ENCODE results near the gene CTAGE8. TPM values are rescaled to one million over a fixed set of nuclear protein-coding genes. Genes with fewer than 3 reads are reported as not detected.
"Not testable (repeated sequence)": the region's sequence is repeated elsewhere in the genome, so short reads cannot be mapped to it uniquely, and the experiment has no call there.

The CTAGE8 gene
- total and polyA plus RNA-seq, 2 experiments from 2014 or later, result not detected

GRCh38 chr7:144238530-144239082 lies 30.5 kb downstream of the CTAGE8 start:
- H4K20me1 ChIP-seq (ENCODE audit: insufficient read depth); in situ Hi-C loops (cut with MboI); H3K4me3 ChIP-seq; H3K9me3 ChIP-seq (ENCODE audit: low read depth); DNase-seq; H3K4me1 ChIP-seq (ENCODE audit: insufficient read depth); H3K36me3 ChIP-seq (ENCODE audit: low read depth); H3K27me3 ChIP-seq (replicated peaks; ENCODE audit: insufficient read depth); H3K79me2 ChIP-seq (ENCODE audit: insufficient read depth); H3K4me2 ChIP-seq (ENCODE audit: unreplicated experiment); H3K9me2 ChIP-seq (ENCODE audit: insufficient read depth); H3F3A ChIP-seq (ENCODE audit: insufficient read depth); H2AFZ ChIP-seq; H3K27ac ChIP-seq; H3K9ac ChIP-seq: not testable (repeated sequence)
- WGBS, 2 experiments (ENCODE audit: low coverage in 1 of 2, low lambda C conversion rate in 2 of 2, missing lambda C conversion rate in 2 of 2), result 92% methylated on average over 2 of the region's 2 CpGs

GRCh38 chr7:144233039-144233438 lies 36.0 kb downstream of the CTAGE8 start:
- H3K4me3 ChIP-seq; H3K79me2 ChIP-seq (ENCODE audit: insufficient read depth); H4K20me1 ChIP-seq (ENCODE audit: insufficient read depth); H3K27me3 ChIP-seq (replicated peaks; ENCODE audit: insufficient read depth); H3K27ac ChIP-seq; H3K4me2 ChIP-seq (ENCODE audit: unreplicated experiment); H3K9me2 ChIP-seq (ENCODE audit: insufficient read depth); H3F3A ChIP-seq (ENCODE audit: insufficient read depth); H3K4me1 ChIP-seq (ENCODE audit: insufficient read depth); H2AFZ ChIP-seq; in situ Hi-C loops (cut with MboI); H3K9ac ChIP-seq; H3K36me3 ChIP-seq (ENCODE audit: low read depth); DNase-seq; H3K9me3 ChIP-seq (ENCODE audit: low read depth): not testable (repeated sequence)
- WGBS, 2 experiments (ENCODE audit: low coverage in 1 of 2, low lambda C conversion rate in 2 of 2, missing lambda C conversion rate in 2 of 2), result 44 to 63% methylated on average over 1 of the region's 1 CpG

GRCh38 chr7:144231027-144231426 lies 38.1 kb downstream of the CTAGE8 start:
- H3K27me3 ChIP-seq (replicated peaks; ENCODE audit: insufficient read depth); H3F3A ChIP-seq (ENCODE audit: insufficient read depth); H3K4me1 ChIP-seq (ENCODE audit: insufficient read depth); H3K9me3 ChIP-seq (ENCODE audit: low read depth); H4K20me1 ChIP-seq (ENCODE audit: insufficient read depth); H3K9me2 ChIP-seq (ENCODE audit: insufficient read depth); H3K36me3 ChIP-seq (ENCODE audit: low read depth); H3K4me3 ChIP-seq; H3K79me2 ChIP-seq (ENCODE audit: insufficient read depth); H3K4me2 ChIP-seq (ENCODE audit: unreplicated experiment); H3K9ac ChIP-seq; H3K27ac ChIP-seq; in situ Hi-C loops (cut with MboI); DNase-seq; H2AFZ ChIP-seq: not testable (repeated sequence)
- WGBS, 2 experiments (ENCODE audit: low coverage in 1 of 2, low lambda C conversion rate in 2 of 2, missing lambda C conversion rate in 2 of 2), result no CpG with 5 or more reads among the region's 2 CpGs

GRCh38 chr7:144228810-144229209 lies 40.3 kb downstream of the CTAGE8 start:
- H3K9me3 ChIP-seq (ENCODE audit: low read depth); H3K36me3 ChIP-seq (ENCODE audit: low read depth); H3K4me3 ChIP-seq; H3K4me1 ChIP-seq (ENCODE audit: insufficient read depth); H3K9ac ChIP-seq; DNase-seq; H3K9me2 ChIP-seq (ENCODE audit: insufficient read depth); H3K27me3 ChIP-seq (replicated peaks; ENCODE audit: insufficient read depth); H2AFZ ChIP-seq; H3K79me2 ChIP-seq (ENCODE audit: insufficient read depth); H4K20me1 ChIP-seq (ENCODE audit: insufficient read depth); H3F3A ChIP-seq (ENCODE audit: insufficient read depth); in situ Hi-C loops (cut with MboI); H3K27ac ChIP-seq; H3K4me2 ChIP-seq (ENCODE audit: unreplicated experiment): not testable (repeated sequence)
- 35 to 43% methylated on average over 2 of the region's 3 CpGs for WGBS, 2 experiments (ENCODE audit: low coverage in 1 of 2, low lambda C conversion rate in 2 of 2, missing lambda C conversion rate in 2 of 2)

GRCh38 chr7:144226866-144227265 lies 42.2 kb downstream of the CTAGE8 start:
- peak; percentile 1 for DNase-seq
- H3K9me3 ChIP-seq (ENCODE audit: low read depth); H3K79me2 ChIP-seq (ENCODE audit: insufficient read depth); H3K9ac ChIP-seq; H4K20me1 ChIP-seq (ENCODE audit: insufficient read depth); in situ Hi-C loops (cut with MboI); H3K4me1 ChIP-seq (ENCODE audit: insufficient read depth); H3K27me3 ChIP-seq (replicated peaks; ENCODE audit: insufficient read depth); H3K4me3 ChIP-seq; H2AFZ ChIP-seq; H3K4me2 ChIP-seq (ENCODE audit: unreplicated experiment); H3K36me3 ChIP-seq (ENCODE audit: low read depth); H3K27ac ChIP-seq; H3K9me2 ChIP-seq (ENCODE audit: insufficient read depth); H3F3A ChIP-seq (ENCODE audit: insufficient read depth): not testable (repeated sequence)
- whole genome bisulfite sequencing, 2 experiments (ENCODE audit: low coverage in 1 of 2, low lambda C conversion rate in 2 of 2, missing lambda C conversion rate in 2 of 2), result 38% methylated on average over 3 of the region's 4 CpGs

- H3F3A ChIP-seq (ENCODE audit: insufficient read depth); H3K27ac ChIP-seq; H3K79me2 ChIP-seq (ENCODE audit: insufficient read depth); H3K9me3 ChIP-seq (ENCODE audit: low read depth); H2AFZ ChIP-seq; H3K9ac ChIP-seq; H3K9me2 ChIP-seq (ENCODE audit: insufficient read depth); H3K4me3 ChIP-seq; H3K36me3 ChIP-seq (ENCODE audit: low read depth); H3K4me2 ChIP-seq (ENCODE audit: unreplicated experiment); DNase-seq; H4K20me1 ChIP-seq (ENCODE audit: insufficient read depth); H3K4me1 ChIP-seq (ENCODE audit: insufficient read depth); in situ Hi-C loops (cut with MboI); H3K27me3 ChIP-seq (replicated peaks; ENCODE audit: insufficient read depth): not testable (repeated sequence)
These were observed 45.4 kb downstream of the CTAGE8 start for GRCh38 chr7:144223675-144224074.

- H3K9me2 ChIP-seq (ENCODE audit: insufficient read depth); H3K27ac ChIP-seq; H3K4me2 ChIP-seq (ENCODE audit: unreplicated experiment); H3K9me3 ChIP-seq (ENCODE audit: low read depth); in situ Hi-C loops (cut with MboI); H3K9ac ChIP-seq; H3F3A ChIP-seq (ENCODE audit: insufficient read depth); H3K4me3 ChIP-seq; H3K27me3 ChIP-seq (replicated peaks; ENCODE audit: insufficient read depth); DNase-seq; H2AFZ ChIP-seq; H3K4me1 ChIP-seq (ENCODE audit: insufficient read depth); H3K79me2 ChIP-seq (ENCODE audit: insufficient read depth); H4K20me1 ChIP-seq (ENCODE audit: insufficient read depth); H3K36me3 ChIP-seq (ENCODE audit: low read depth): not testable (repeated sequence)
These were observed 48.6 kb downstream of the CTAGE8 start for GRCh38 chr7:144220531-144220930.

- H3K9ac ChIP-seq; H3K79me2 ChIP-seq (ENCODE audit: insufficient read depth); H3K27me3 ChIP-seq (replicated peaks; ENCODE audit: insufficient read depth); H3F3A ChIP-seq (ENCODE audit: insufficient read depth); H3K9me2 ChIP-seq (ENCODE audit: insufficient read depth); H3K4me1 ChIP-seq (ENCODE audit: insufficient read depth); H3K27ac ChIP-seq; H3K36me3 ChIP-seq (ENCODE audit: low read depth); DNase-seq; H2AFZ ChIP-seq; H4K20me1 ChIP-seq (ENCODE audit: insufficient read depth); H3K4me3 ChIP-seq; in situ Hi-C loops (cut with MboI); H3K9me3 ChIP-seq (ENCODE audit: low read depth); H3K4me2 ChIP-seq (ENCODE audit: unreplicated experiment): not testable (repeated sequence)
- WGBS, 2 experiments (ENCODE audit: low coverage in 1 of 2, low lambda C conversion rate in 2 of 2, missing lambda C conversion rate in 2 of 2), result 29 to 42% methylated on average over 1 of the region's 4 CpGs
These were observed 49.9 kb downstream of the CTAGE8 start for GRCh38 chr7:144219149-144219548.
